K562 (cell line): ENCODE results near the gene FANCG. TPM values are rescaled to one million over a fixed set of nuclear protein-coding genes. Genes with fewer than 3 reads are reported as not detected.

Experiments used
- BRF1 ChIP-seq: IDR thresholded peaks from 3 replicates; pipeline ENCODE4 v1.6.1; 2011; ENCODE audit warnings: borderline replicate concordance, mild to moderate bottlenecking; ENCODE audit not compliant: insufficient read length; ENCODE audit errors: extremely low read depth
- EHMT2 ChIP-seq: fragments of 450-650 bp; IDR thresholded peaks from 2 replicates; pipeline ENCODE4 v1.6.1; 2018; ENCODE audit warnings: antibody characterized with exemption
- KLF13 ChIP-seq: fragments of 450-650 bp; IDR thresholded peaks from 2 replicates; pipeline ENCODE4 v1.6.1; 2016; ENCODE audit warnings: missing genetic modification characterization, low read depth, mild to moderate bottlenecking, missing compliant biosample characterization, moderate library complexity, borderline replicate concordance
- NCOA4 ChIP-seq: fragments of 450-650 bp; IDR thresholded peaks from 2 replicates; pipeline ENCODE4 v1.6.1; 2018; ENCODE audit warnings: mild to moderate bottlenecking; ENCODE audit not compliant: partially characterized antibody
- NFE2 ChIP-seq: IDR thresholded peaks from 2 replicates; pipeline ENCODE4 v1.6.1; 2014; ENCODE audit warnings: antibody characterized with exemption, low read depth
- RAD51 ChIP-seq: fragments of 450-650 bp; IDR thresholded peaks from 2 replicates; pipeline ENCODE4 v1.7.1; 2016; ENCODE audit warnings: low read depth, mild to moderate bottlenecking, borderline replicate concordance
- RFX5 ChIP-seq: IDR thresholded peaks from 2 replicates; pipeline ENCODE4 v1.6.1; 2011; ENCODE audit warnings: low read depth, mild to moderate bottlenecking, improper control_type of control experiment, low read length
- RFX7 ChIP-seq: fragments of 250-450 bp; sonication (Bioruptor Pico); IDR thresholded peaks from 2 replicates; pipeline ENCODE4 v1.5.1; 2021; ENCODE audit warnings: mild to moderate bottlenecking
- SMAD4 ChIP-seq: fragments of 250-450 bp; sonication (Bioruptor Pico); conservative IDR thresholded peaks from 2 replicates; pipeline ENCODE4 v1.8.0; 2021; ENCODE audit warnings: inconsistent platforms, mild to moderate bottlenecking, moderate library complexity
- STAG1 ChIP-seq: sonication (generic); formaldehyde crosslinking; IDR thresholded peaks from 2 replicates; pipeline ENCODE4 v1.5.0; 2020; ENCODE audit warnings: missing genetic modification reagents, borderline replicate concordance
- TAF1 ChIP-seq: IDR thresholded peaks from 2 replicates; pipeline ENCODE4 v1.6.1; 2011; ENCODE audit warnings: mild to moderate bottlenecking, low read length, moderate library complexity; ENCODE audit not compliant: insufficient read depth, control insufficient read depth, severe bottlenecking; ENCODE audit errors: extremely low read depth
- XRCC4 ChIP-seq: IDR thresholded peaks from one replicate; pipeline ENCODE4 v1.6.1; 2011; ENCODE audit not compliant: insufficient read depth, insufficient read length; ENCODE audit errors: extremely low read depth
- ZNF133 ChIP-seq: fragments of 250-450 bp; sonication (Bioruptor Pico); IDR thresholded peaks from 2 replicates; pipeline ENCODE4 v1.4.0; 2020; ENCODE audit warnings: mild to moderate bottlenecking
- ZNF77 ChIP-seq: fragments of 250-450 bp; sonication (Bioruptor Pico); IDR thresholded peaks from 2 replicates; pipeline ENCODE4 v1.5.0; 2020
- polyA plus RNA-seq, 8 experiments: library from polyadenylated mRNA; depleted of rRNA in 4 of 8; stranded (reverse) in 5 of 8; unstranded in 3 of 8; fragments of >200 nt; fragmentation: Nextera tagmentation in 2 of 8; fragmentation: Illumina TruSeq in 1 of 8; extraction: Ambion mirVana in 2 of 8; extraction: Trizol in 1 of 8; gene quantifications; 2 replicates each; pipeline versions ENCODE4 v1.2.1 to v1.2.3, GENCODE V29; 2011 to 2014; ENCODE audit warnings: inconsistent platforms in 1 of 8, missing spikeins in 1 of 8
- total RNA-seq, 7 experiments: library from RNA; depleted of rRNA in 6 of 7; stranded (reverse); fragments of >200 nt in 6 of 7; fragmentation: Illumina TruSeq in 2 of 7; extraction: Trizol in 2 of 7; gene quantifications; 2 replicates each; pipeline versions ENCODE4 v1.2.1 to v1.2.3, GENCODE V29; 2011 to 2021; ENCODE audit warnings: low replicate concordance in 1 of 7
- TF ChIP-seq, protein P1 (sequence below): fragments of 250-450 bp; sonication (Bioruptor Pico); IDR thresholded peaks from 2 replicates; pipeline ENCODE4 v1.4.0; 2020; ENCODE audit warnings: mild to moderate bottlenecking, moderate library complexity, borderline replicate concordance
- TF ChIP-seq, protein P2 (sequence below): sonication (generic); formaldehyde crosslinking; IDR thresholded peaks from 2 replicates; pipeline ENCODE4 v1.8.0; 2022; ENCODE audit warnings: missing genetic modification reagents, mild to moderate bottlenecking, borderline replicate concordance
- TF ChIP-seq, protein P3 (sequence below): fragments of 250-450 bp; sonication (Bioruptor Pico); IDR thresholded peaks from 2 replicates; pipeline ENCODE4 v1.8.0; 2022; ENCODE audit warnings: moderate library complexity, mild to moderate bottlenecking, inconsistent platforms
- TF ChIP-seq, protein P4 (sequence below), 2 experiments: fragments of 200-800 bp in 1 of 2; sonication (Bioruptor generic) in 1 of 2; sonication (generic) in 1 of 2; formaldehyde crosslinking in 1 of 2; IDR thresholded peaks in 1 of 2; conservative IDR thresholded peaks in 1 of 2; 2 replicates each; pipeline versions ENCODE4 v1.5.0 to v1.6.1; 2016 to 2020; ENCODE audit warnings: missing compliant biosample characterization in 1 of 2, missing genetic modification characterization in 1 of 2, missing genetic modification reagents in 1 of 2
- TF ChIP-seq, protein P5 (sequence below), 2 experiments: fragments of 450-650 bp; conservative IDR thresholded peaks; 2 replicates each; pipeline ENCODE4 v1.6.1; 2017; ENCODE audit warnings: mild to moderate bottlenecking in 2 of 2, moderate library complexity in 2 of 2

The FANCG gene
- total and polyA plus RNA-seq, 9 of the 15 experiments (the other 6 are each of a cell fraction or from before 2014, with no cell fraction given): 7.5 to 43.9 (median 31.0) TPM

DNA sequence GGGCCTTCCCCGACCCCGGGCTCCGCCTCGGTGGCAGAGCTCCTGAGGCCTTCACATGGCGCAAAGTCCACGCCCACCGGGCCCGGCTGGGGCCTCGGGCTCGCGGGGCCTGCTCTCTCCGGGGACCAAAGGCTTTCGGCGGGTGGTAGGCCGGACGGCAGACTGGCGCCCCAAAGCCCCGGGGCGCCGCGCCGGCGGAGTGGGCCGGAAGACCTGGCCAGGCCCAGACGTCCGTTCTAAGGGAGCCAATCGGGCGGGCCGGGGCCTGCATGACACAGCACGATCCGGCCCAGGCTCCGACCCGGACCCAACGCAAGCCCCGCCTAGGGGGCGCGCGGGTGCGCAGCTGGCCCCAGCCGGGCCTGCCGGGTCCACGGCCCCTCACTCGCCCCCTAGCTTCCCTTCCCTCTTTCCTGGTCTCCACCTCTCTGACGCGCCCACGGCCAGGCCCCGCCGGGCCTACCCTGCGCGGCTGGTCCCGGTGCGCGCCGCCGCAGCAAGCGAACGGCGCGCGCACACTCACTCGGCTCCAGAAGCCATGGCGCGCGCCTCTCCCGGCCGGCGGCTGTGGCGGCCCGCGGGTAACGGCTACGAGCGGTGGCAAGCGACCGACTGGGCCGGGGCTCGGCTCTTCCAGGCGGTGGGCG is 7.8 kb downstream of the FANCG start (continued):
- TF ChIP-seq, protein P1, sequence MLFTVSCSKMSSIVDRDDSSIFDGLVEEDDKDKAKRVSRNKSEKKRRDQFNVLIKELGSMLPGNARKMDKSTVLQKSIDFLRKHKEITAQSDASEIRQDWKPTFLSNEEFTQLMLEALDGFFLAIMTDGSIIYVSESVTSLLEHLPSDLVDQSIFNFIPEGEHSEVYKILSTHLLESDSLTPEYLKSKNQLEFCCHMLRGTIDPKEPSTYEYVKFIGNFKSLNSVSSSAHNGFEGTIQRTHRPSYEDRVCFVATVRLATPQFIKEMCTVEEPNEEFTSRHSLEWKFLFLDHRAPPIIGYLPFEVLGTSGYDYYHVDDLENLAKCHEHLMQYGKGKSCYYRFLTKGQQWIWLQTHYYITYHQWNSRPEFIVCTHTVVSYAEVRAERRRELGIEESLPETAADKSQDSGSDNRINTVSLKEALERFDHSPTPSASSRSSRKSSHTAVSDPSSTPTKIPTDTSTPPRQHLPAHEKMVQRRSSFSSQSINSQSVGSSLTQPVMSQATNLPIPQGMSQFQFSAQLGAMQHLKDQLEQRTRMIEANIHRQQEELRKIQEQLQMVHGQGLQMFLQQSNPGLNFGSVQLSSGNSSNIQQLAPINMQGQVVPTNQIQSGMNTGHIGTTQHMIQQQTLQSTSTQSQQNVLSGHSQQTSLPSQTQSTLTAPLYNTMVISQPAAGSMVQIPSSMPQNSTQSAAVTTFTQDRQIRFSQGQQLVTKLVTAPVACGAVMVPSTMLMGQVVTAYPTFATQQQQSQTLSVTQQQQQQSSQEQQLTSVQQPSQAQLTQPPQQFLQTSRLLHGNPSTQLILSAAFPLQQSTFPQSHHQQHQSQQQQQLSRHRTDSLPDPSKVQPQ (CRISPR knock-in tag): no peak
- TF ChIP-seq STAG1 (CRISPR knock-in tag): no peak
- TF ChIP-seq SMAD4 (CRISPR knock-in tag): peak; percentile 83
- TF ChIP-seq EHMT2: no peak
- no peak for TF ChIP-seq BRF1
- peak; percentile 91 for TF ChIP-seq NFE2
- no peak for TF ChIP-seq ZNF133
- TF ChIP-seq NCOA4: no peak
- TF ChIP-seq, protein P2, sequence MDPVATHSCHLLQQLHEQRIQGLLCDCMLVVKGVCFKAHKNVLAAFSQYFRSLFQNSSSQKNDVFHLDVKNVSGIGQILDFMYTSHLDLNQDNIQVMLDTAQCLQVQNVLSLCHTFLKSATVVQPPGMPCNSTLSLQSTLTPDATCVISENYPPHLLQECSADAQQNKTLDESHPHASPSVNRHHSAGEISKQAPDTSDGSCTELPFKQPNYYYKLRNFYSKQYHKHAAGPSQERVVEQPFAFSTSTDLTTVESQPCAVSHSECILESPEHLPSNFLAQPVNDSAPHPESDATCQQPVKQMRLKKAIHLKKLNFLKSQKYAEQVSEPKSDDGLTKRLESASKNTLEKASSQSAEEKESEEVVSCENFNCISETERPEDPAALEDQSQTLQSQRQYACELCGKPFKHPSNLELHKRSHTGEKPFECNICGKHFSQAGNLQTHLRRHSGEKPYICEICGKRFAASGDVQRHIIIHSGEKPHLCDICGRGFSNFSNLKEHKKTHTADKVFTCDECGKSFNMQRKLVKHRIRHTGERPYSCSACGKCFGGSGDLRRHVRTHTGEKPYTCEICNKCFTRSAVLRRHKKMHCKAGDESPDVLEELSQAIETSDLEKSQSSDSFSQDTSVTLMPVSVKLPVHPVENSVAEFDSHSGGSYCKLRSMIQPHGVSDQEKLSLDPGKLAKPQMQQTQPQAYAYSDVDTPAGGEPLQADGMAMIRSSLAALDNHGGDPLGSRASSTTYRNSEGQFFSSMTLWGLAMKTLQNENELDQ (CRISPR knock-in tag): no peak
- no peak for TF ChIP-seq ZNF77 (CRISPR knock-in tag)
- no peak for TF ChIP-seq RFX5
- TF ChIP-seq RFX7 (CRISPR knock-in tag): no peak
- TF ChIP-seq XRCC4: no peak
- no peak for TF ChIP-seq RAD51
- TF ChIP-seq, protein P3, sequence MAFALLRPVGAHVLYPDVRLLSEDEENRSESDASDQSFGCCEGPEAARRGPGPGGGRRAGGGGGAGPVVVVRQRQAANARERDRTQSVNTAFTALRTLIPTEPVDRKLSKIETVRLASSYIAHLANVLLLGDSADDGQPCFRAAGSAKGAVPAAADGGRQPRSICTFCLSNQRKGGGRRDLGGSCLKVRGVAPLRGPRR (CRISPR knock-in tag): no peak
- TF ChIP-seq, protein P4, sequence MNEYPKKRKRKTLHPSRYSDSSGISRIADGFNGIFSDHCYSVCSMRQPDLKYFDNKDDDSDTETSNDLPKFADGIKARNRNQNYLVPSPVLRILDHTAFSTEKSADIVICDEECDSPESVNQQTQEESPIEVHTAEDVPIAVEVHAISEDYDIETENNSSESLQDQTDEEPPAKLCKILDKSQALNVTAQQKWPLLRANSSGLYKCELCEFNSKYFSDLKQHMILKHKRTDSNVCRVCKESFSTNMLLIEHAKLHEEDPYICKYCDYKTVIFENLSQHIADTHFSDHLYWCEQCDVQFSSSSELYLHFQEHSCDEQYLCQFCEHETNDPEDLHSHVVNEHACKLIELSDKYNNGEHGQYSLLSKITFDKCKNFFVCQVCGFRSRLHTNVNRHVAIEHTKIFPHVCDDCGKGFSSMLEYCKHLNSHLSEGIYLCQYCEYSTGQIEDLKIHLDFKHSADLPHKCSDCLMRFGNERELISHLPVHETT (CRISPR knock-in tag; conservative IDR thresholded peaks at IDR 0.05 in 1 of 2, IDR thresholded peaks at IDR 0.05 in 1 of 2): no peak; a peak in 1 of 4 replicates
- TF ChIP-seq KLF13 (tag): no peak
- peak; percentile 62 for TF ChIP-seq TAF1
- TF ChIP-seq, protein P5, sequence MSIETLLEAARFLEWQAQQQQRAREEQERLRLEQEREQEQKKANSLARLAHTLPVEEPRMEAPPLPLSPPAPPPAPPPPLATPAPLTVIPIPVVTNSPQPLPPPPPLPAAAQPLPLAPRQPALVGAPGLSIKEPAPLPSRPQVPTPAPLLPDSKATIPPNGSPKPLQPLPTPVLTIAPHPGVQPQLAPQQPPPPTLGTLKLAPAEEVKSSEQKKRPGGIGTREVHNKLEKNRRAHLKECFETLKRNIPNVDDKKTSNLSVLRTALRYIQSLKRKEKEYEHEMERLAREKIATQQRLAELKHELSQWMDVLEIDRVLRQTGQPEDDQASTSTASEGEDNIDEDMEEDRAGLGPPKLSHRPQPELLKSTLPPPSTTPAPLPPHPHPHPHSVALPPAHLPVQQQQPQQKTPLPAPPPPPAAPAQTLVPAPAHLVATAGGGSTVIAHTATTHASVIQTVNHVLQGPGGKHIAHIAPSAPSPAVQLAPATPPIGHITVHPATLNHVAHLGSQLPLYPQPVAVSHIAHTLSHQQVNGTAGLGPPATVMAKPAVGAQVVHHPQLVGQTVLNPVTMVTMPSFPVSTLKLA (conservative IDR thresholded peaks at IDR 0.05): peak; percentile 54 to 69; a peak in 3 of 4 replicates
